ENCODE results near the gene NCLN. TPM values are rescaled to one million over a fixed set of nuclear protein-coding genes. Genes with fewer than 3 reads are reported as not detected.

Gene NCLN
- total RNA-seq, 2 donors from 2014 or later: 75.0 to 195 TPM

- no peak overlapping the region for H3K9ac ChIP-seq (ENCODE audit: low read depth in 2 of 2, low read length in 2 of 2)
- H3K4me3 ChIP-seq: no peak overlapping the region
- no peaks in the 10 kb centered on the region for H3K9me3 ChIP-seq
- H3K27ac ChIP-seq: no peak overlapping the region
- H3K4me1 ChIP-seq: no peaks in the 10 kb centered on the region
- TF ChIP-seq CTCF (IDR thresholded peaks at IDR 0.05): no peak
- intact Hi-C loops (cut with DNase I): no loop called here
- H3K27me3 ChIP-seq: peaks cover 19% of the 10 kb centered on the region
- no peak for DNase-seq
- H3K36me3 ChIP-seq: no peaks in the 10 kb centered on the region
Measured at GRCh38 chr19:3229346-3229743, 43.6 kb downstream of the NCLN start.

- Histone ChIP-seq H3K27me3 (peaks cover 16% of the 10 kb centered on the region), H3K36me3 (no peaks in the 10 kb centered on the region), H3K27ac (no peak overlapping the region), H3K4me3 (no peak overlapping the region), H3K4me1 (no peaks in the 10 kb centered on the region), H3K9me3 (no peaks in the 10 kb centered on the region), H3K9ac (ENCODE audit: low read depth in 2 of 2, low read length in 2 of 2) (no peak overlapping the region)
- DNase-seq: no peak
- intact Hi-C loops (cut with DNase I): no loop called here
- no peak for TF ChIP-seq CTCF (IDR thresholded peaks at IDR 0.05)
Measured at GRCh38 chr19:3229888-3230496, 44.3 kb downstream of the NCLN start.

- no peak for DNase-seq
- intact Hi-C loops (cut with DNase I): no loop called here
- Histone ChIP-seq H3K9ac (ENCODE audit: low read depth in 2 of 2, low read length in 2 of 2) (no peak overlapping the region), H3K36me3 (no peaks in the 10 kb centered on the region), H3K9me3 (no peaks in the 10 kb centered on the region), H3K27ac (no peak overlapping the region), H3K4me1 (no peaks in the 10 kb centered on the region), H3K4me3 (no peak overlapping the region), H3K27me3 (peaks cover 9% of the 10 kb centered on the region)
- TF ChIP-seq CTCF (IDR thresholded peaks at IDR 0.05): no peak
Measured at GRCh38 chr19:3231288-3231687, 45.6 kb downstream of the NCLN start.

GRCh38 chr19:3233116-3233515 lies 47.4 kb downstream of the NCLN start:
- no peak for TF ChIP-seq CTCF (IDR thresholded peaks at IDR 0.05)
- Histone ChIP-seq H3K36me3 (no peaks in the 10 kb centered on the region), H3K4me1 (no peaks in the 10 kb centered on the region), H3K27me3 (peaks cover 3% of the 10 kb centered on the region), H3K9me3 (no peaks in the 10 kb centered on the region), H3K4me3 (no peak overlapping the region), H3K27ac (no peak overlapping the region), H3K9ac (ENCODE audit: low read depth in 2 of 2, low read length in 2 of 2) (no peak overlapping the region)
- intact Hi-C loops (cut with DNase I): no loop called here
- DNase-seq: no peak

- H3K27ac ChIP-seq: no peak overlapping the region
- H3K36me3 ChIP-seq: no peaks in the 10 kb centered on the region
- no peak overlapping the region for H3K4me3 ChIP-seq
- no peak for DNase-seq
- no peak overlapping the region for H3K9ac ChIP-seq (ENCODE audit: low read depth in 2 of 2, low read length in 2 of 2)
- no peaks in the 10 kb centered on the region for H3K27me3 ChIP-seq
- intact Hi-C loops (cut with DNase I): no loop called here
- no peak for TF ChIP-seq CTCF (IDR thresholded peaks at IDR 0.05)
- no peaks in the 10 kb centered on the region for H3K4me1 ChIP-seq
- no peaks in the 10 kb centered on the region for H3K9me3 ChIP-seq
Measured at GRCh38 chr19:3233831-3234230, 48.1 kb downstream of the NCLN start.

All from colonic mucosa (tissue), 4 donors.